Loucy (cell line): Measurements from ENCODE around the gene OR6K6.

Experiments used
- H2AFZ ChIP-seq: fragments of 200-600 bp; sonication (generic); 2 replicates; pipeline ENCODE4 v1.6.0; 2016; ENCODE audit warnings: antibody characterized with exemption, mild to moderate bottlenecking, low read length, moderate library complexity
- H3F3A ChIP-seq: fragments of 200-600 bp; 2 replicates; pipeline ENCODE4 v1.6.0; 2016; ENCODE audit warnings: antibody characterized with exemption, low read depth, mild to moderate bottlenecking
- H3K27me3 ChIP-seq: fragments of 200-600 bp; sonication (generic); 2 replicates; pipeline ENCODE4 v1.6.1; 2014; ENCODE audit warnings: low read length, mild to moderate bottlenecking; ENCODE audit not compliant: insufficient read depth, poor library complexity, severe bottlenecking
- H3K36me3 ChIP-seq: fragments of 200-600 bp; sonication (generic); 2 replicates; pipeline ENCODE4 v1.6.1; 2016; ENCODE audit warnings: low read length; ENCODE audit not compliant: insufficient read depth
- H3K4me1 ChIP-seq: fragments of 200-600 bp; sonication (generic); 2 replicates; pipeline ENCODE4 v1.5.1; 2014; ENCODE audit warnings: low read length, mild to moderate bottlenecking; ENCODE audit not compliant: insufficient read depth, poor library complexity, severe bottlenecking
- H3K4me2 ChIP-seq: fragments of 200-600 bp; sonication (generic); 2 replicates; pipeline ENCODE4 v1.6.0; 2014; ENCODE audit warnings: antibody characterized with exemption, low read length, low read depth, mild to moderate bottlenecking; ENCODE audit not compliant: poor library complexity, severe bottlenecking
- H3K4me3 ChIP-seq: fragments of 200-600 bp; sonication (generic); 2 replicates; pipeline ENCODE4 v1.5.1; 2014; ENCODE audit warnings: low read length, mild to moderate bottlenecking, mixed read lengths; ENCODE audit not compliant: poor library complexity, severe bottlenecking
- H3K79me2 ChIP-seq: fragments of 200-600 bp; sonication (generic); 2 replicates; pipeline ENCODE4 v1.6.1; 2014; ENCODE audit warnings: low read length; ENCODE audit not compliant: insufficient read depth
- H3K9ac ChIP-seq: fragments of 200-600 bp; sonication (generic); 2 replicates; pipeline ENCODE4 v1.6.0; 2014; ENCODE audit warnings: mild to moderate bottlenecking, low read depth, low read length, moderate library complexity; ENCODE audit not compliant: poor library complexity, severe bottlenecking
- H3K9me2 ChIP-seq: fragments of 200-600 bp; sonication (generic); replicated peaks from 2 replicates; pipeline ENCODE4 v1.6.1; 2016; ENCODE audit warnings: low read depth, low read length, mixed read lengths
- H3K9me3 ChIP-seq: fragments of 200-600 bp; sonication (generic); 2 replicates; pipeline ENCODE4 v1.6.1; 2014; ENCODE audit warnings: mild to moderate bottlenecking, antibody characterized with exemption, low read length, low read depth; ENCODE audit not compliant: insufficient read depth
- H4K20me1 ChIP-seq: fragments of 200-600 bp; sonication (generic); 2 replicates; pipeline ENCODE4 v1.6.0; 2014; ENCODE audit warnings: antibody characterized with exemption, low read length, mild to moderate bottlenecking; ENCODE audit not compliant: insufficient read depth, poor library complexity, severe bottlenecking
- CTCF ChIP-seq: fragments of 200-600 bp; sonication (generic); conservative IDR thresholded peaks from 2 replicates; pipeline ENCODE4 v1.5.1; 2014; ENCODE audit warnings: mild to moderate bottlenecking, antibody characterized with exemption, low read length
- EZH2phosphoT487 ChIP-seq: fragments of 200-600 bp; IDR thresholded peaks from 2 replicates; pipeline ENCODE4 v1.6.1; 2018; ENCODE audit warnings: antibody characterized with exemption, mild to moderate bottlenecking, moderate library complexity, borderline replicate concordance

The OR6K6 gene

GRCh38 chr1:158771950-158772866, 17.7 kb downstream of the OR6K6 start, which contains the start of gene OR6N1:
TSS of gene OR6N1 (minus strand) at chr1:158772195. CDS start at chr1:158766682, 5,513 bp downstream.
- Histone ChIP-seq H3K27me3 (no peaks in the 10 kb centered on the region), H2AFZ (no peak within 1 kb of the TSS), H3K79me2 (no peaks in the 10 kb centered on the region), H3K9ac (no peak within 1 kb of the TSS), H3F3A (no peaks in the 10 kb centered on the region), H3K4me1 (no peaks in the 10 kb centered on the region), H3K36me3 (no peaks in the 10 kb centered on the region), H3K9me3 (no peaks in the 10 kb centered on the region), H3K4me2 (no peak within 1 kb of the TSS), H3K9me2 (no peaks in the 10 kb centered on the region), H3K4me3 (no peak within 1 kb of the TSS), H4K20me1 (no peaks in the 10 kb centered on the region)
- TF ChIP-seq EZH2phosphoT487 (no peak), CTCF (no peak)

- no peak for TF ChIP-seq EZH2phosphoT487
- TF ChIP-seq CTCF, result no peak
- Histone ChIP-seq H3K79me2 (no peaks in the 10 kb centered on the region), H3K36me3 (no peaks in the 10 kb centered on the region), H3K27me3 (no peaks in the 10 kb centered on the region), H3K4me2 (no peak within 1 kb of the TSS), H4K20me1 (no peaks in the 10 kb centered on the region), H3K9ac (no peak within 1 kb of the TSS), H2AFZ (0 out of 2 replicates have a peak within 1 kb of the TSS, but pooled peaks have one; percentile 12), H3F3A (no peaks in the 10 kb centered on the region), H3K9me2 (no peaks in the 10 kb centered on the region), H3K4me1 (no peaks in the 10 kb centered on the region), H3K4me3 (no peak within 1 kb of the TSS), H3K9me3 (no peaks in the 10 kb centered on the region)
Observed at GRCh38 chr1:158781104-158781503, 26.6 kb downstream of the OR6K6 start, which contains the start of gene OR6N2. TSS of gene OR6N2 (minus strand) at chr1:158781204. CDS start at chr1:158777635, 3,569 bp downstream.

DNA sequence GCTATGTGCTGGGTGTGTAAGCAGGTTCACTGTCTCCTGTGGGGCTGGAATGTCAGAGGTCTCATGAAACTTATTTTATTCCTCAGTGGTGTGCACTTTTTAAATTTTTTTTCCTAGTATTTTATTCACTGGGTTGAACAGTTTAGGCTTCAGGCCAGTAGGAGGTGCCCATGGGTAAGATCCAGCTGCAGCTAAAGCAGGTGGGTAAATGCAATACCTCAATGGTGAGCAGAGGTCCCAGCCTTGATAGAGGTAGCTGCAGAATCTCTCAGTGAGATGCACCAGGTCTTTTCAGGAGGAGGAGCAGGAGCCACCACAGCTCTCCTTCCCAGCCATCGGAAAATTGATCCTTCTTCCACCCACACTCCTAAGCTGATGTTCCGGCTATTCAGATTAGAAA, 39.1 kb downstream of the OR6K6 start:
- TF ChIP-seq EZH2phosphoT487 (no peak), CTCF (peak; percentile 71)
- no peaks in the 10 kb centered on the region for H3K79me2 ChIP-seq
- H2AFZ ChIP-seq, result no peak overlapping the region
- no peaks in the 10 kb centered on the region for H4K20me1 ChIP-seq
- H3F3A ChIP-seq, result no peaks in the 10 kb centered on the region
- H3K9me3 ChIP-seq, result no peaks in the 10 kb centered on the region
- H3K9ac ChIP-seq, result no peak overlapping the region
- no peaks in the 10 kb centered on the region for H3K4me1 ChIP-seq
- H3K36me3 ChIP-seq, result no peaks in the 10 kb centered on the region
- H3K27me3 ChIP-seq, result no peaks in the 10 kb centered on the region
- no peak overlapping the region for H3K4me3 ChIP-seq
- no peaks in the 10 kb centered on the region for H3K9me2 ChIP-seq
- no peak overlapping the region for H3K4me2 ChIP-seq
